IMR-90 (cell line): ENCODE measurements around the gene ADISSP.

ENCODE experiments used
- BHLHE40 ChIP-seq: fragments of 150-350 bp; IDR thresholded peaks from 2 replicates; pipeline ENCODE4 v1.6.1; 2016; ENCODE audit warnings: mild to moderate bottlenecking, low read depth, low read length
- CEBPB ChIP-seq: IDR thresholded peaks from 2 replicates; pipeline ENCODE4 v1.6.1; 2012; ENCODE audit warnings: low read depth, low read length, improper control_type of control experiment
- CTCF ChIP-seq: conservative IDR thresholded peaks from 2 replicates; pipeline ENCODE4 v1.5.1; 2012; ENCODE audit warnings: mild to moderate bottlenecking, low read depth, low read length, improper control_type of control experiment
- ELK1 ChIP-seq: fragments of 150-350 bp; IDR thresholded peaks from 2 replicates; pipeline ENCODE4 v1.6.1; 2016; ENCODE audit warnings: low read depth, mild to moderate bottlenecking, low read length, moderate library complexity, borderline replicate concordance
- MAFK ChIP-seq: IDR thresholded peaks from 2 replicates; pipeline ENCODE4 v1.6.1; 2012; ENCODE audit warnings: low read depth, low read length, improper control_type of control experiment
- MAZ ChIP-seq: IDR thresholded peaks from 2 replicates; pipeline ENCODE4 v1.6.1; 2012; ENCODE audit warnings: low read depth, mild to moderate bottlenecking, low read length, improper control_type of control experiment, moderate library complexity, borderline replicate concordance
- POLR2A ChIP-seq: IDR thresholded peaks from 2 replicates; pipeline ENCODE4 v1.6.1; 2012; ENCODE audit warnings: mild to moderate bottlenecking, low read depth, low read length
- RAD21 ChIP-seq: IDR thresholded peaks from 2 replicates; pipeline ENCODE4 v1.6.1; 2012; ENCODE audit warnings: low read length, improper control_type of control experiment
- RCOR1 ChIP-seq: IDR thresholded peaks from 2 replicates; pipeline ENCODE4 v1.6.1; 2012; ENCODE audit warnings: mild to moderate bottlenecking, low read length, improper control_type of control experiment; ENCODE audit not compliant: insufficient replicate concordance
- RFX5 ChIP-seq: IDR thresholded peaks from 2 replicates; pipeline ENCODE4 v1.8.0; 2012; ENCODE audit warnings: low read depth, mild to moderate bottlenecking, low read length, moderate library complexity
- SMC3 ChIP-seq: fragments of 150-350 bp; IDR thresholded peaks from 2 replicates; pipeline ENCODE4 v1.6.1; 2016; ENCODE audit warnings: low read depth, mild to moderate bottlenecking, antibody characterized with exemption, low read length, moderate library complexity
- TF ChIP-seq, protein P1 (sequence below): fragments of 150-350 bp; IDR thresholded peaks from 2 replicates; pipeline ENCODE4 v1.6.1; 2017; ENCODE audit warnings: mild to moderate bottlenecking, antibody characterized with exemption, low read length, low read depth

- TF ChIP-seq CTCF, result no peak
- no peak for TF ChIP-seq POLR2A
- TF ChIP-seq BHLHE40, result no peak
- no peak for TF ChIP-seq SMC3
- no peak for TF ChIP-seq RAD21
- no peak for TF ChIP-seq RCOR1
- no peak for TF ChIP-seq RFX5
- no peak for TF ChIP-seq CEBPB
- TF ChIP-seq, protein P1, sequence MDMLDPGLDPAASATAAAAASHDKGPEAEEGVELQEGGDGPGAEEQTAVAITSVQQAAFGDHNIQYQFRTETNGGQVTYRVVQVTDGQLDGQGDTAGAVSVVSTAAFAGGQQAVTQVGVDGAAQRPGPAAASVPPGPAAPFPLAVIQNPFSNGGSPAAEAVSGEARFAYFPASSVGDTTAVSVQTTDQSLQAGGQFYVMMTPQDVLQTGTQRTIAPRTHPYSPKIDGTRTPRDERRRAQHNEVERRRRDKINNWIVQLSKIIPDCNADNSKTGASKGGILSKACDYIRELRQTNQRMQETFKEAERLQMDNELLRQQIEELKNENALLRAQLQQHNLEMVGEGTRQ, result no peak
- TF ChIP-seq ELK1, result no peak
- no peak for TF ChIP-seq MAZ
- no peak for TF ChIP-seq MAFK
Observed at GRCh38 chr20:3775457-3776108, 8.0 kb upstream of the ADISSP start.
